Measurements from ENCODE around the gene NR3C2. TPM values are rescaled to one million over a fixed set of nuclear protein-coding genes. Genes with fewer than 3 reads are reported as not detected.

The NR3C2 gene
- total RNA-seq, 1 experiment from 2014 or later, result 2.7 TPM

- TF ChIP-seq CEBPB (IDR thresholded peaks at IDR 0.05; ENCODE audit: low read depth) (no peak), YY1 (IDR thresholded peaks at IDR 0.05; ENCODE audit: extremely low read depth, insufficient replicate concordance, low read depth, low read length) (no peak)
Observed at GRCh38 chr4:148054275-148054674, 387.9 kb downstream of the NR3C2 start (continued).

DNA sequence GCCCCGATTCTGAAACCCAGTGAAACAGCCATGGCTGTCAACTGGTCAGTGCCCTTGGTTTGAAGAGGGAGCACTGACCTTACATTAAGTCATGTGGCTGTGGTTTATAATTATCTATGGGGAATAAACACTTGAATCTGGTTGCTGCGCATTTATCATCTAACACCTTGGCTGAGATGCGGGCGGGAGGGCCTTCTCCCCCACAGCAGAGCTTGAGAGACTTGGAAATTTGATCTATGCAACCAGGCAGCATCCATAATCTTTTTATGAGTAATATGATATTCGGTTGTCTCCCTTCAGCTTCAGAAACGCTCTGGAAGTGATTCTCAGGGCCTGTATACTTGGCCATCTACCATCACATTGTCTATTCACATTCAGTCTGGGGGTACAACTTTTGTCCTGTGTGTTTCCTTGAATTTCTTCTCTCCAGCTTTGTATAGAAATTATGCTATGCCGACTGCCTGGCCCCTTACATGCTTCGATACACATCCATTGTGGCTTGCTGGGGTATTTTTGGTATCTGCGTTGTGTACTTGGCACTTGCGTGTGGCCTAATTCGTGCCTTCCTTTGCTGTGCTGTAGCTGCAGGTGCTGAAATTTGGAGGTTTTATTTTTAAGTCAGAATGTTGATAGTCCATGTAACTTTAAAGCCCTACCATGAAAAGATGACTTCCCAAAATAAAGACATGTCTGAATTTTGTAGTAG, 388.8 kb downstream of the NR3C2 start:
- ChIA-PET RAD21 (ENCODE audit: low non-redundant PET in 1 of 2, low total read pairs in 2 of 2, uncharacterized antibody in 2 of 2, unreplicated experiment in 2 of 2) (no interaction called here), CTCF (no interaction called here), POLR2A (no interaction called here)
- intact Hi-C loops (cut with micrococcal nuclease), result no loop called here
- TF ChIP-seq, protein P1, sequence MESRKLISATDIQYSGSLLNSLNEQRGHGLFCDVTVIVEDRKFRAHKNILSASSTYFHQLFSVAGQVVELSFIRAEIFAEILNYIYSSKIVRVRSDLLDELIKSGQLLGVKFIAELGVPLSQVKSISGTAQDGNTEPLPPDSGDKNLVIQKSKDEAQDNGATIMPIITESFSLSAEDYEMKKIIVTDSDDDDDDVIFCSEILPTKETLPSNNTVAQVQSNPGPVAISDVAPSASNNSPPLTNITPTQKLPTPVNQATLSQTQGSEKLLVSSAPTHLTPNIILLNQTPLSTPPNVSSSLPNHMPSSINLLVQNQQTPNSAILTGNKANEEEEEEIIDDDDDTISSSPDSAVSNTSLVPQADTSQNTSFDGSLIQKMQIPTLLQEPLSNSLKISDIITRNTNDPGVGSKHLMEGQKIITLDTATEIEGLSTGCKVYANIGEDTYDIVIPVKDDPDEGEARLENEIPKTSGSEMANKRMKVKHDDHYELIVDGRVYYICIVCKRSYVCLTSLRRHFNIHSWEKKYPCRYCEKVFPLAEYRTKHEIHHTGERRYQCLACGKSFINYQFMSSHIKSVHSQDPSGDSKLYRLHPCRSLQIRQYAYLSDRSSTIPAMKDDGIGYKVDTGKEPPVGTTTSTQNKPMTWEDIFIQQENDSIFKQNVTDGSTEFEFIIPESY (IDR thresholded peaks at IDR 0.05; ENCODE audit: extremely low read depth, insufficient replicate concordance, low read length), result no peak
- TF ChIP-seq CBX3 (IDR thresholded peaks at IDR 0.05; ENCODE audit: low read depth), result no peak
- no peak for TF ChIP-seq FOSL1 (IDR thresholded peaks at IDR 0.05; ENCODE audit: low read depth)
- no peak for TF ChIP-seq EGR1 (IDR thresholded peaks at IDR 0.05; ENCODE audit: low read depth)
- TF ChIP-seq POLR2A (IDR thresholded peaks at IDR 0.05; ENCODE audit: borderline replicate concordance, extremely low read depth, insufficient read depth, insufficient read length), result no peak
- TF ChIP-seq, protein P2, sequence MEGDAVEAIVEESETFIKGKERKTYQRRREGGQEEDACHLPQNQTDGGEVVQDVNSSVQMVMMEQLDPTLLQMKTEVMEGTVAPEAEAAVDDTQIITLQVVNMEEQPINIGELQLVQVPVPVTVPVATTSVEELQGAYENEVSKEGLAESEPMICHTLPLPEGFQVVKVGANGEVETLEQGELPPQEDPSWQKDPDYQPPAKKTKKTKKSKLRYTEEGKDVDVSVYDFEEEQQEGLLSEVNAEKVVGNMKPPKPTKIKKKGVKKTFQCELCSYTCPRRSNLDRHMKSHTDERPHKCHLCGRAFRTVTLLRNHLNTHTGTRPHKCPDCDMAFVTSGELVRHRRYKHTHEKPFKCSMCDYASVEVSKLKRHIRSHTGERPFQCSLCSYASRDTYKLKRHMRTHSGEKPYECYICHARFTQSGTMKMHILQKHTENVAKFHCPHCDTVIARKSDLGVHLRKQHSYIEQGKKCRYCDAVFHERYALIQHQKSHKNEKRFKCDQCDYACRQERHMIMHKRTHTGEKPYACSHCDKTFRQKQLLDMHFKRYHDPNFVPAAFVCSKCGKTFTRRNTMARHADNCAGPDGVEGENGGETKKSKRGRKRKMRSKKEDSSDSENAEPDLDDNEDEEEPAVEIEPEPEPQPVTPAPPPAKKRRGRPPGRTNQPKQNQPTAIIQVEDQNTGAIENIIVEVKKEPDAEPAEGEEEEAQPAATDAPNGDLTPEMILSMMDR (IDR thresholded peaks at IDR 0.05 in 2 of 3, conservative IDR thresholded peaks at IDR 0.05 in 1 of 3; ENCODE audit: borderline replicate concordance in 1 of 3, insufficient read depth in 1 of 3, low read depth in 2 of 3, low read length in 2 of 3), result no peak
- TF ChIP-seq YY1 (IDR thresholded peaks at IDR 0.05; ENCODE audit: extremely low read depth, insufficient replicate concordance, low read depth, low read length), result no peak
- TF ChIP-seq ZNF274 (IDR thresholded peaks at IDR 0.05; ENCODE audit: low read depth, low read length), result no peak
- TF ChIP-seq RAD21 (IDR thresholded peaks at IDR 0.05; ENCODE audit: low read depth), result no peak
- no peak for TF ChIP-seq SP1 (IDR thresholded peaks at IDR 0.05; ENCODE audit: low read depth)
- no peak for TF ChIP-seq EZH2 (IDR thresholded peaks at IDR 0.05)
- no peak for TF ChIP-seq CEBPB (IDR thresholded peaks at IDR 0.05; ENCODE audit: low read depth)
- TF ChIP-seq POLR2AphosphoS5 (IDR thresholded peaks at IDR 0.05; ENCODE audit: low read depth, low read length), result no peak
- no peak for TF ChIP-seq SIN3A (IDR thresholded peaks at IDR 0.05; ENCODE audit: low read depth)
- no peak for TF ChIP-seq JUND (IDR thresholded peaks at IDR 0.05)
- Histone ChIP-seq H3K36me3 (ENCODE audit: control insufficient read depth in 1 of 2, insufficient read depth in 2 of 2, low read length in 2 of 2) (no peaks in the 10 kb centered on the region), H3K4me2 (ENCODE audit: low read length) (no peak overlapping the region), H4K20me1 (ENCODE audit: insufficient read depth) (no peaks in the 10 kb centered on the region), H3K4me3 (replicated peaks in 1 of 2; ENCODE audit: low read depth in 1 of 2, low read length in 2 of 2) (no peak overlapping the region), H3K79me2 (ENCODE audit: insufficient read depth, low read length) (no peaks in the 10 kb centered on the region), H3K4me1 (ENCODE audit: control insufficient read depth in 1 of 2, insufficient read depth in 2 of 2, low read length in 2 of 2) (peaks cover 10 to 23% of the 10 kb centered on the region in 2 experiments; a peak in 3 of 4 replicates), H3K27me3 (ENCODE audit: insufficient read depth, low read length) (no peaks in the 10 kb centered on the region), H3K9me3 (ENCODE audit: control insufficient read depth in 1 of 2, insufficient read depth in 1 of 2, low read depth in 1 of 2, low read length in 2 of 2) (no peaks in the 10 kb centered on the region), H3K9me2 (ENCODE audit: insufficient read depth) (no peaks in the 10 kb centered on the region), H3K27ac (ENCODE audit: low read depth, low read length) (no peak overlapping the region), H2AFZ (ENCODE audit: low read depth, low read length, poor library complexity, severe bottlenecking) (no peak overlapping the region), H3K9ac (ENCODE audit: low read length) (no peak overlapping the region)
- DNase-seq (ENCODE audit: low read depth, low spot score), result no peak
- no peak for ATAC-seq
- no TSS peak for BruUV-seq (replicated peaks)
